IPS DF 19.7 (cell line): Measurements from ENCODE around the gene ABRAXAS1.
"Not testable (repeated sequence)": the region's sequence is repeated elsewhere in the genome, so short reads cannot be mapped to it uniquely, and the experiment has no call there.

ENCODE experiments used
- DNase-seq: peaks from one replicate; pipeline ENCODE4 v3.0.0-alpha.2; 2013; ENCODE audit warnings: low read depth, low spot score

The ABRAXAS1 gene

GRCh38 chr4:83484500-83485461, at the start of gene ABRAXAS1:
TSS of gene ABRAXAS1 (minus strand) at chr4:83485100. CDS start at chr4:83485072, 28 bp downstream.
- DNase-seq = peak; percentile 61

- DNase-seq = no peak
Measured at GRCh38 chr4:83527671-83528070, 42.8 kb upstream of the ABRAXAS1 start.

GRCh38 chr4:83522239-83522638, 37.3 kb upstream of the ABRAXAS1 start:
- no peak for DNase-seq

- DNase-seq = no peak
Measured at GRCh38 chr4:83516042-83516772, 31.3 kb upstream of the ABRAXAS1 start.

GRCh38 chr4:83510442-83510841, 25.5 kb upstream of the ABRAXAS1 start:
- no peak for DNase-seq

- peak; percentile 23 for DNase-seq
Measured at GRCh38 chr4:83509156-83509585, 24.3 kb upstream of the ABRAXAS1 start.

GRCh38 chr4:83504996-83505395, 20.1 kb upstream of the ABRAXAS1 start:
- no peak for DNase-seq

- no peak for DNase-seq
Measured at GRCh38 chr4:83504503-83504902, 19.6 kb upstream of the ABRAXAS1 start.

GRCh38 chr4:83503974-83504373, 19.1 kb upstream of the ABRAXAS1 start:
- no peak for DNase-seq

GRCh38 chr4:83501671-83502070, 16.8 kb upstream of the ABRAXAS1 start:
- not testable (repeated sequence) for DNase-seq

- no peak for DNase-seq
Measured at GRCh38 chr4:83498187-83498586, 13.3 kb upstream of the ABRAXAS1 start.

GRCh38 chr4:83496085-83496917, 11.4 kb upstream of the ABRAXAS1 start:
- DNase-seq = not testable (repeated sequence)

GRCh38 chr4:83490876-83491450, 6.1 kb upstream of the ABRAXAS1 start:
- DNase-seq = no peak

GRCh38 chr4:83489711-83490326, 4.9 kb upstream of the ABRAXAS1 start:
- DNase-seq = no peak

GRCh38 chr4:83486457-83487129, 1.7 kb upstream of the ABRAXAS1 start:
- DNase-seq = no peak

- DNase-seq = no peak
Measured at GRCh38 chr4:83473966-83474365, 10.9 kb downstream of the ABRAXAS1 start.

- no peak for DNase-seq
Measured at GRCh38 chr4:83473423-83473822, 11.5 kb downstream of the ABRAXAS1 start.

- no peak for DNase-seq
Measured at GRCh38 chr4:83456184-83456501, 28.8 kb downstream of the ABRAXAS1 start.

GRCh38 chr4:83455281-83456183, 29.4 kb downstream of the ABRAXAS1 start, which contains the start of the genes HELQ and MRPS18C:
TSS of gene HELQ (minus strand) at chr4:83455823. CDS start at chr4:83455693, 130 bp downstream.
TSS of gene MRPS18C (plus strand) at chr4:83456058. CDS start at chr4:83456078, 20 bp downstream.
- DNase-seq = peak; percentile 96
